ENCODE results near the gene NDUFB4. TPM values are rescaled to one million over a fixed set of nuclear protein-coding genes. Genes with fewer than 3 reads are reported as not detected.

The NDUFB4 gene
- total RNA-seq, 1 donor from 2014 or later: 107 TPM

DNA sequence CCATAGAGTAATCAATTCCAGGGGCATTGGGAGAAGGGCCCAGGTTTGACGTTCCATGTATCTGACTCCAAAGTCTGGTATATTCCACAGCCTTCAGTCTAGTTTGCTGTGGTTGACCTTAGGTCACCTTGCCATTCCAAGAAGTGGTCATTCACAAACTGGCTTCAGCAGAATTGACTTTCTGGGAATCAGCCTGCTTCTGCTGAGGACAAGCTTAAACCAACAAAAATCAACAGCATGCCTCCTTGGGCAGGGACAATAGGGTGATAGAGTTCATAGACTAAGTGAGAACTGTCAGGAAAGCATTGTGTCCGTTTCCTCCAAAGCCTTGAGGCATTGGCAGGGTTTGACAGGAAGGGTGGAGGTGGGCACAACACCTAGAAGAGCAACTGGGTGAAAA lies 24.1 kb upstream of the NDUFB4 start:
- Mint-ChIP-seq H3K27ac (ENCODE audit: unreplicated experiment) (no peak overlapping the region), H3K4me3 (ENCODE audit: unreplicated experiment) (no peak overlapping the region), H3K27me3 (ENCODE audit: low read depth, unreplicated experiment) (no peaks in the 10 kb centered on the region), H3K4me1 (ENCODE audit: low read depth, unreplicated experiment) (peaks cover 12% of the 10 kb centered on the region), H3K9me3 (ENCODE audit: unreplicated experiment) (peaks cover 3% of the 10 kb centered on the region), H3K36me3 (ENCODE audit: low read depth, unreplicated experiment) (no peaks in the 10 kb centered on the region)
- H3K27ac ChIP-seq (ENCODE audit: low read depth, low read length): no peak overlapping the region
- no peaks in the 10 kb centered on the region for H3K27me3 ChIP-seq (ENCODE audit: insufficient read depth, low read length)
- no peaks in the 10 kb centered on the region for H3K36me3 ChIP-seq (ENCODE audit: insufficient read depth, low read length)
- H3K9me3 ChIP-seq (ENCODE audit: insufficient read depth, low read depth, low read length): no peaks in the 10 kb centered on the region
- H3K79me2 ChIP-seq (ENCODE audit: insufficient read depth, low read length): no peaks in the 10 kb centered on the region
- FAIRE-seq (no peak), DNase-seq (ENCODE audit: low read depth) (no peak)
- peaks cover 8% of the 10 kb centered on the region for H3K4me1 ChIP-seq (ENCODE audit: insufficient read depth, low read length)
- TF ChIP-seq EZH2 (IDR thresholded peaks at IDR 0.05; ENCODE audit: insufficient read depth, low read length): no peak
- TF ChIP-seq, protein P1, sequence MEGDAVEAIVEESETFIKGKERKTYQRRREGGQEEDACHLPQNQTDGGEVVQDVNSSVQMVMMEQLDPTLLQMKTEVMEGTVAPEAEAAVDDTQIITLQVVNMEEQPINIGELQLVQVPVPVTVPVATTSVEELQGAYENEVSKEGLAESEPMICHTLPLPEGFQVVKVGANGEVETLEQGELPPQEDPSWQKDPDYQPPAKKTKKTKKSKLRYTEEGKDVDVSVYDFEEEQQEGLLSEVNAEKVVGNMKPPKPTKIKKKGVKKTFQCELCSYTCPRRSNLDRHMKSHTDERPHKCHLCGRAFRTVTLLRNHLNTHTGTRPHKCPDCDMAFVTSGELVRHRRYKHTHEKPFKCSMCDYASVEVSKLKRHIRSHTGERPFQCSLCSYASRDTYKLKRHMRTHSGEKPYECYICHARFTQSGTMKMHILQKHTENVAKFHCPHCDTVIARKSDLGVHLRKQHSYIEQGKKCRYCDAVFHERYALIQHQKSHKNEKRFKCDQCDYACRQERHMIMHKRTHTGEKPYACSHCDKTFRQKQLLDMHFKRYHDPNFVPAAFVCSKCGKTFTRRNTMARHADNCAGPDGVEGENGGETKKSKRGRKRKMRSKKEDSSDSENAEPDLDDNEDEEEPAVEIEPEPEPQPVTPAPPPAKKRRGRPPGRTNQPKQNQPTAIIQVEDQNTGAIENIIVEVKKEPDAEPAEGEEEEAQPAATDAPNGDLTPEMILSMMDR (IDR thresholded peaks at IDR 0.05; ENCODE audit: insufficient read depth, low read depth, low read length): no peak
- H2AFZ ChIP-seq (ENCODE audit: low read depth, low read length): no peak overlapping the region
- no peak overlapping the region for H3K4me2 ChIP-seq (ENCODE audit: low read length)
- no peaks in the 10 kb centered on the region for H4K20me1 ChIP-seq (ENCODE audit: insufficient read depth, low read length)
- no peak overlapping the region for H3K4me3 ChIP-seq (ENCODE audit: insufficient read depth, low read depth, low read length)
- H3K9ac ChIP-seq (ENCODE audit: low read length): no peak overlapping the region

DNA sequence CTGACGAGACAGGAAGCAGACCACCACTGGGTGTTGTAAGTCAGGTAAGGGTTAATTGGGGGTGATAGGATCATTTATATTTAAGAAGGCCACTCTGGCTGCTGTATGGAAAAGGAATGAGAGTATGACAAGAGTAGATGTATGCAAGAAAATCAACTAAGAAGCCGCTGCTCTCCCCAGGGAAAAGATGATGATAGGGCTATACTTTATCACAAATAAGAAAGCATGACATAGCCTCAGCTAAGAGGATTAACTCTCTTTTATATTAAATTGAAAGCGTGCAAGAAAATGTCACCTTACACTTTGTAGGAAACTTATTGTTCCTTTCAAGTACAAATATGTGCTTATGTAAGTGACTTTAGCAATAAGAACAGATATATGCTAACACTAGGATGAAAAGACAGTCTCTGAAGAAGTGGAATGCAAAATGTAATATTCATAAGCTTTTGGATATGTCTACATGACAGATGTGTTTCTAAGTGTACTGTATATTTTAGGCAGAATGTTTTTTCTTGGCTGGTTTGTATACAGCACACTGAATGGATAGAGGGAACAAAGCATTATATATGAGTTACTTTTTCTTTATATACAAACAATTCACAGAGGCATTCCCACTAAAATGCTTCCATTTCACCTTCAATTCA lies 8.7 kb upstream of the NDUFB4 start:
- Histone ChIP-seq H3K4me3 (ENCODE audit: insufficient read depth, low read depth, low read length) (no peak overlapping the region), H3K79me2 (ENCODE audit: insufficient read depth, low read length) (no peaks in the 10 kb centered on the region), H3K4me1 (ENCODE audit: insufficient read depth, low read length) (no peaks in the 10 kb centered on the region), H2AFZ (ENCODE audit: low read depth, low read length) (no peak overlapping the region), H4K20me1 (ENCODE audit: insufficient read depth, low read length) (no peaks in the 10 kb centered on the region), H3K27me3 (ENCODE audit: insufficient read depth, low read length) (no peaks in the 10 kb centered on the region), H3K9me3 (ENCODE audit: insufficient read depth, low read depth, low read length) (no peaks in the 10 kb centered on the region), H3K27ac (ENCODE audit: low read depth, low read length) (no peak overlapping the region), H3K9ac (ENCODE audit: low read length) (no peak overlapping the region), H3K36me3 (ENCODE audit: insufficient read depth, low read length) (no peaks in the 10 kb centered on the region), H3K4me2 (ENCODE audit: low read length) (no peak overlapping the region)
- Mint-ChIP-seq H3K4me3 (ENCODE audit: unreplicated experiment) (no peak overlapping the region), H3K27ac (ENCODE audit: unreplicated experiment) (no peak overlapping the region), H3K4me1 (ENCODE audit: low read depth, unreplicated experiment) (no peaks in the 10 kb centered on the region), H3K9me3 (ENCODE audit: unreplicated experiment) (no peaks in the 10 kb centered on the region), H3K36me3 (ENCODE audit: low read depth, unreplicated experiment) (no peaks in the 10 kb centered on the region), H3K27me3 (ENCODE audit: low read depth, unreplicated experiment) (no peaks in the 10 kb centered on the region)
- FAIRE-seq: no peak
- TF ChIP-seq EZH2 (IDR thresholded peaks at IDR 0.05; ENCODE audit: insufficient read depth, low read length): no peak
- TF ChIP-seq, protein P1 (IDR thresholded peaks at IDR 0.05; ENCODE audit: insufficient read depth, low read depth, low read length): no peak
- no peak for DNase-seq (ENCODE audit: low read depth)

DNA sequence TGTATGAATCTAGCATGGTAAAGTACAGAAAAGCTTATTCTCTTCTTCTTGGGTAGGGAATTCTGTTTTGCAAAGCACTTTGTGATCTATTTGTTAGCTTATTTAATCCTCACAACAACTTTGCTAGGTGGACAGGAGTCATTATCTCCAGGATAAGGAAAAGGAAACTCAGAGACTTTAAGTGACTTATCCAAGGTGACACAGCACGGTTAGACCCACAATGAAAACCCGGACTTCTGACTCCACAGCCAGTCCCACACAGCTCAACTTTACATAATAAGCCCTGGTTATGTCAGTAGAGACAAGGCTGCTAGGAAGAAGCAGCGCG lies 384 bp upstream of the NDUFB4 start:
- Mint-ChIP-seq H3K27me3 (ENCODE audit: low read depth, unreplicated experiment) (no peaks in the 10 kb centered on the region), H3K36me3 (ENCODE audit: low read depth, unreplicated experiment) (no peaks in the 10 kb centered on the region), H3K9me3 (ENCODE audit: unreplicated experiment) (no peaks in the 10 kb centered on the region), H3K4me3 (ENCODE audit: unreplicated experiment) (peak overlapping the region; percentile 95), H3K4me1 (ENCODE audit: low read depth, unreplicated experiment) (peaks cover 1% of the 10 kb centered on the region), H3K27ac (ENCODE audit: unreplicated experiment) (peak overlapping the region; percentile 92)
- Histone ChIP-seq H3K4me3 (ENCODE audit: insufficient read depth, low read depth, low read length) (peak overlapping the region; percentile 97), H3K9ac (ENCODE audit: low read length) (peak overlapping the region; percentile 98), H3K9me3 (ENCODE audit: insufficient read depth, low read depth, low read length) (no peaks in the 10 kb centered on the region), H3K79me2 (ENCODE audit: insufficient read depth, low read length) (peaks cover 32% of the 10 kb centered on the region), H3K4me2 (ENCODE audit: low read length) (peak overlapping the region; percentile 87), H4K20me1 (ENCODE audit: insufficient read depth, low read length) (peaks cover 9% of the 10 kb centered on the region), H3K4me1 (ENCODE audit: insufficient read depth, low read length) (peaks cover 10% of the 10 kb centered on the region), H3K27me3 (ENCODE audit: insufficient read depth, low read length) (no peaks in the 10 kb centered on the region), H3K36me3 (ENCODE audit: insufficient read depth, low read length) (peaks cover 20% of the 10 kb centered on the region), H2AFZ (ENCODE audit: low read depth, low read length) (peak overlapping the region; percentile 90), H3K27ac (ENCODE audit: low read depth, low read length) (peak overlapping the region; percentile 90)
- FAIRE-seq (no peak), DNase-seq (ENCODE audit: low read depth) (no peak)
- TF ChIP-seq, protein P1 (IDR thresholded peaks at IDR 0.05; ENCODE audit: insufficient read depth, low read depth, low read length): no peak
- no peak for TF ChIP-seq EZH2 (IDR thresholded peaks at IDR 0.05; ENCODE audit: insufficient read depth, low read length)

Data from astrocyte (in vitro differentiated cells and primary cell).